ENCODE measurements around the gene PPP4R1.

Gene PPP4R1

DNA sequence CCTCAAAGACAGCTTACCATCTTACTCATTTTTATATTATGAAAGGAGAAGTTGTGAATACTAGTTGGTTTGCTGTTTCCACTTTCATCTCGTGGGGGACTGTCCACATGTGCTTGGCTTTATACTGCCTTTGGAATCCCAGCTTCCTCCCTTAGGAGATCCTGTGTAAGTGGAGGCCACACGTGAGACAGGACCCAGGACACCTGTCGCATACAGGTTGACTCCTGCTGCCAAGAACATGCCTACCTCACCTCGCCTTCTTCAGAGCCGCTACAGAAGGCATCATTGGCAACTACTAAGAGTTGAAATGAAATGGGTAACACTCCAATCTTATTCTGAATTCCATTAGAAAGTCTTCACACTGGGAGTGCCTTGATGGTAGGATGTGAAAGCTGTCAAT, 69.3 kb downstream of the PPP4R1 start:
- no peak overlapping the region for H3K4me3 ChIP-seq (ENCODE audit: low read length)
- DNase-seq (ENCODE audit: low read depth), result no peak
- no peak for TF ChIP-seq CTCF (IDR thresholded peaks at IDR 0.05; ENCODE audit: insufficient read depth, low read depth, low read length, missing control alignments)

DNA sequence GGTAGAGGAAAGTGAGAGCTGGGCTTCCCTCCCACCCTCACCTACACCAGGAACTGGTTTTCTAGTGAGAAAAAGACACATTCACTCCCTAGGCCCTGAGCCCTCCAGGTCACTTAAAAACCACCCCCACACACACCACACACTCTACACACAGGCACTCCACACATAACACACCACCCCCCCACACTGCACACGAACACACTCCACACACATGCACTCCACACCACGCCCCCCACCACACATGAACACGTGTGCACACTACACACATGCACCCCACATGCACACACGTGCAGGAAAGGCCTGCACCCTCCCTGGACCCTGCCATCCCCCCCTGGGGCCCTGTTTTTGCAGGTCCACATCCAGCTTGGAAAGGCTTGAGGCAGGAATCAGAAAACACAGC, 71.4 kb downstream of the PPP4R1 start:
- DNase-seq (ENCODE audit: low read depth), result no peak
- TF ChIP-seq CTCF (IDR thresholded peaks at IDR 0.05; ENCODE audit: insufficient read depth, low read depth, low read length, missing control alignments), result no peak
- H3K4me3 ChIP-seq (ENCODE audit: low read length), result no peak overlapping the region

- no peak overlapping the region for H3K4me3 ChIP-seq (ENCODE audit: low read length)
- no peak for TF ChIP-seq CTCF (IDR thresholded peaks at IDR 0.05; ENCODE audit: insufficient read depth, low read depth, low read length, missing control alignments)
- DNase-seq (ENCODE audit: low read depth), result no peak
Measured at GRCh38 chr18:9539938-9540337, 74.4 kb downstream of the PPP4R1 start.

- DNase-seq (ENCODE audit: low read depth), result peak; percentile 83
- TF ChIP-seq CTCF (IDR thresholded peaks at IDR 0.05; ENCODE audit: insufficient read depth, low read depth, low read length, missing control alignments), result no peak
- H3K4me3 ChIP-seq (ENCODE audit: low read length), result no peak overlapping the region
Measured at GRCh38 chr18:9539283-9539682, 75.1 kb downstream of the PPP4R1 start.

GRCh38 chr18:9537677-9538076, 76.7 kb downstream of the PPP4R1 start:
- DNase-seq (ENCODE audit: low read depth), result no peak
- no peak overlapping the region for H3K4me3 ChIP-seq (ENCODE audit: low read length)
- TF ChIP-seq CTCF (IDR thresholded peaks at IDR 0.05; ENCODE audit: insufficient read depth, low read depth, low read length, missing control alignments), result no peak

- H3K4me3 ChIP-seq (ENCODE audit: low read length), result no peak overlapping the region
- DNase-seq (ENCODE audit: low read depth), result peak; percentile 87
- no peak for TF ChIP-seq CTCF (IDR thresholded peaks at IDR 0.05; ENCODE audit: insufficient read depth, low read depth, low read length, missing control alignments)
Measured at GRCh38 chr18:9536354-9537152, 77.8 kb downstream of the PPP4R1 start.

DNA sequence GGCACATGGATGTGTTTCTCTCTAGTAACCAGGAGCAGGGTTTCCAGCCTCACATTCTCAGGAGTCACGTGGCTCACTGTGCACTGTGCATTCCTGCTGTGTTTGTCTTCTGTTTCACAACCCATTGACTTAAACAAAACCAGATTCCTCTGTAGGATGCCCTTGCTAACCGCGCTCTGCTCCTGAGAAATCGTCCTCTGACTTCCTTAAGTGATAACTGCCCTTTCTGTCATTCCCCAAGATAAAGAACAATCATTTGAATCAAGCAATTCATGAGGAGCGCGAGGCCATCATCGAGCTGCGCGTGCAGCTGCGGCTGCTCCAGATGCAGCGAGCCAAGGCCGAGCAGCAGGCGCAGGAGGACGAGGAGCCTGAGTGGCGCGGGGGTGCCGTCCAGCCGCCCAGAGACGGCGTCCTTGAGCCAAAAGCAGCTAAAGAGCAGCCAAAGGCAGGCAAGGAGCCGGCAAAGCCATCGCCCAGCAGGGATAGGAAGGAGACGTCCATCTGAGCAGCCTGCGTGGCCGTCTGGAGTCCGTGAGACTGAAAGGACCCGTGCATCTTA, 78.8 kb downstream of the PPP4R1 start:
- H3K4me3 ChIP-seq (ENCODE audit: low read length), result no peak overlapping the region
- no peak for TF ChIP-seq CTCF (IDR thresholded peaks at IDR 0.05; ENCODE audit: insufficient read depth, low read depth, low read length, missing control alignments)
- DNase-seq (ENCODE audit: low read depth), result peak; percentile 64
